ENCODE results near the gene HOXA11.
A peak's percentile ranks its signal among the peaks of the same experiment; 100 is the strongest.

Gene HOXA11

DNA sequence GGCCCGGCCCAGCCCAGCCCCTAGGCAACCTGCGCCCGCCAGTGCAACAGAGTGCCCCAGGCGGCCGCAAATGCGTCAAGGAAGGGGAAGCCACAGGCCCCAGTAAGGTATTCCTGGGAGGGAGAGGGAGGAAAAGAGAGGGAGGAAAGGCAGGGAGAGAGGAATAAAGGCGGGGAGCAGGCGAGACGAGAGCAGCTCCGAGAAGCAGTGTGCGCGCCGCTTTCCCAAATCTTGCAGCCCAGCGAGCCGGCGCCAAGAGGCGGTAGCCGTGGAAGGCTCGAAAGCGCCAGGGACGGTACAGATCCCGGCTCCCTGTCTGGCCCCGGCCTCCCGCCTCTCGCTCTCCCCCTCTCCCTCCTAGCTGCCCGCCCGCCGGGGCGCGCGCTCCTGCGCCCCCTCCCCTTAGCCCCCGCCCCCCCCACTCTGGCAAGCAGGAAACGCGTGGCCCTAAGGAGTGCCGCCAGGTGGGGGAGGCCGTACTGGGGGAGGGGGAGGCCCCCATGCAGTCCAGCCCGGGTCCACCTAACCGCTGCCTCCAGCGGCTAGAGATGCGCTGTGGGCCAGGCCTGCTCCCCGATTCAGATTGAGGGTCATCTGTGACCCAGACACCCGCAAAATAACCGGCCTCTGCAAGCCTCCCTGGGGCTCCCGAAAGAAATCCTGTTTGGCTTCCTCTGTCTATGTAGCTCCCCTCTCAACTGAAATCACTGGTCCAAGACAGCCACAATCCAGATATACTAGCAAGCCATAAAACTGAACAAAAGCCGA, 15.2 kb downstream of the HOXA11 start:
- no peak for DNase-seq (ENCODE audit: low read depth)

DNA sequence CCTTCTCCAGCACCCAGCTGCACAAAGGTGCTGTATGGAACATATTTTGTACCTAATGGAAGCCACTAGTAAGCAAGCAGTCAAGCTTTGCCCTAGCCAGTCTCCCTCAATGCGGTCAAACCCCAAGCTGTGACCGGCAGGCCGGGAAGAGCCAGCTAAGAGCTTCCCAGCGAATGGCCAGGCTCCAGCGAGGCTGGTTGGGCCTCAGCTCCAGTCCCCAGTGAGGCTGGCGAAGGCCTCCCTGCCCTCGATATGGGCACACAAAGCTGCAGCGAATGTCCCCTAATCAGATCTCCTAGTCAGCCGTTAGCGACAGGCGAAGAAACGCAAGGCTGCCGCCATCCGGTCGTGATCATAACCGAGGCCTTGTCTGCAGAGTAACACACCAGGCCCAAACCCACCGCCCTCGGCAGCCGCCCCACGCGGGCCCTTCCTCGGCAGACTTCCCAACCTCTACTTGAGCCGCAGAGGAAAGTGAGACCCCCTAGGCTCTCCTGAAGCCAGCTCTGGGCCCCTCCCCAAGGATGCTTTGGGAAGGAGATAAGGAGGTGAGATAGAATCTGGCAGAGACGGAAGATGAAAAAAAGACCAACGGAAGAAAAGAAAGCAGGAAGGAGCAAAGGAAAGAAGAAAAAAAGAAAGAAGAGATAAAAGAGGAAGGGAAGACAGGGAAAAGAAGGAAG, 16.6 kb downstream of the HOXA11 start:
- no peak for DNase-seq (ENCODE audit: low read depth)

- DNase-seq (ENCODE audit: low read depth) = no peak
Observed at GRCh38 chr7:27167916-27168264, 17.1 kb downstream of the HOXA11 start.

- DNase-seq (ENCODE audit: low read depth) = no peak
Observed at GRCh38 chr7:27166531-27167505, 18.2 kb downstream of the HOXA11 start.

GRCh38 chr7:27165996-27166530, 19.0 kb downstream of the HOXA11 start:
- no peak for DNase-seq (ENCODE audit: low read depth)

DNA sequence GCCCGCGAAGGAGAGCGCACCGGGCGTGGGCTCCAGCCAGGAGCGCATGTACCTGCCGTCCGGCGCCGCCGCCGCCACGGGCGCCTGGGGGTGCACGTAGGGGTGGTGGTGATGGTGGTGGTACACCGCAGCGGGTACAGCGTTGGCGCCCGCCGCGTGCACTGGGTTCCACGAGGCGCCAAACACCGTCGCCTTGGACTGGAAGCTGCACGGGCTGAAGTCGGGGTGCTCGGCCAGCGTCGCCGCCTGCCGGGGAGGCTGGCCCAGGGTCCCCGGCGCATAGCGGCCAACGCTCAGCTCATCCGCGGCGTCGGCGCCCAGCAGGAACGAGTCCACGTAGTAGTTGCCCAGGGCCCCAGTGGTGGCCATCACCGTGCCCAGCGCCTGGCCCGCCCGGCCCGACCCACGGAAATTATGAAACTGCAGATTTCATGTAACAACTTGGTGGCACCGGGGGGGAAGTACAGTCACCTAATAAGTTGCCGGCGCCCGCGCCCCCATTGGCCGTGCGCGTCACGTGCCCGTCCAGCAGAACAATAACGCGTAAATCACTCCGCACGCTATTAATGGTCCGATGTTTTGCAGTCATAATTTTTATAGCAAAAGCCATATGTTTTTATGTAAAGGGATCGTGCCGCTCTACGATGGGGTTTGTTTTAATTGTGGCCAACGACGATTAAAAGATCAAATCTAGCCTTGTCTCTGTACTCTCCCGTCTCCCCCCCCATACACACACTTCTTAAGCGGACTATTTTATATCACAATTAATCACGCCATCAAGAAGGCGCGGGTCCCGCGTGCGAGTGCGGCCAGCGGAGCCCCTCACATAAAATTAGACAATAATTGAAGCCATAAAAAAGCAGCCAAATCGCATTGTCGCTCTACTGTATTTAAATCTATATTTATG, 19.7 kb downstream of the HOXA11 start, which contains the start of gene HOXA9:
Gene HOXA9, minus strand, starts transcription at position 449 of the 907 bp plus-strand sequence. Its CDS starts 80 bp downstream, at position 369.
- no peak for DNase-seq (ENCODE audit: low read depth)

- DNase-seq (ENCODE audit: low read depth) = no peak
Observed at GRCh38 chr7:27164367-27165088, 20.5 kb downstream of the HOXA11 start.

- no peak for DNase-seq (ENCODE audit: low read depth)
Observed at GRCh38 chr7:27164045-27164366, 21.0 kb downstream of the HOXA11 start.

DNA sequence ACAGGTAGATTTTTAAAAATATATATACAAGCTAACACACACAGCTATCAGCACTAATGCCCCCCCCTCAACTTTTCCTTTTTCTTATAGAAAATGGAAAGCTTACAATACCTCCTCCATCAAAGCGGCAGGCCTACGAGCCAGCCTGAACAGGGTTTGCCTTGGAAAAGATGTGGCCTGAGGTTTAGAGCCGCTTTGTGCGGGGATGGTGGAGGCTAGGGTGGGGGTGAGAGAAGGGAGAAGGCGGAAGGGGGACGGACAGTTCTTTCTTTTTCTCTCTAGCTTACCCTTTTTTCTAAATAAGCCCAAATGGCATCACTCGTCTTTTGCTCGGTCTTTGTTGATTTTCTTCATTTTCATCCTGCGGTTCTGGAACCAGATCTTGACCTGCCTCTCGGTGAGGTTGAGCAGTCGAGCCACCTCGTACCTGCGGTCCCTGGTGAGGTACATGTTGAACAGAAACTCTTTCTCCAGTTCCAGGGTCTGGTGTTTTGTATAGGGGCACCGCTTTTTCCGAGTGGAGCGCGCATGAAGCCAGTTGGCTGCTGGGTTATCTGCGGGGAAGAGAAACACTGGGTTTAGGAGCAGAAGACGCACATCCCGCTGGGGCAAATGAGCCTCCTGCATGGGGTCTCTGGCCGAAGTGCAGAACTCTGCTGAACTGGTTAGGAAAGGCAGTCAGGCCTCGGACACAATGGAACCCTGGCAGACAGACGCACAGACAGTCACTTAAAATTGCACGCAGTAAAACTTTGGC, 21.6 kb downstream of the HOXA11 start:
- DNase-seq (ENCODE audit: low read depth) = no peak

DNA sequence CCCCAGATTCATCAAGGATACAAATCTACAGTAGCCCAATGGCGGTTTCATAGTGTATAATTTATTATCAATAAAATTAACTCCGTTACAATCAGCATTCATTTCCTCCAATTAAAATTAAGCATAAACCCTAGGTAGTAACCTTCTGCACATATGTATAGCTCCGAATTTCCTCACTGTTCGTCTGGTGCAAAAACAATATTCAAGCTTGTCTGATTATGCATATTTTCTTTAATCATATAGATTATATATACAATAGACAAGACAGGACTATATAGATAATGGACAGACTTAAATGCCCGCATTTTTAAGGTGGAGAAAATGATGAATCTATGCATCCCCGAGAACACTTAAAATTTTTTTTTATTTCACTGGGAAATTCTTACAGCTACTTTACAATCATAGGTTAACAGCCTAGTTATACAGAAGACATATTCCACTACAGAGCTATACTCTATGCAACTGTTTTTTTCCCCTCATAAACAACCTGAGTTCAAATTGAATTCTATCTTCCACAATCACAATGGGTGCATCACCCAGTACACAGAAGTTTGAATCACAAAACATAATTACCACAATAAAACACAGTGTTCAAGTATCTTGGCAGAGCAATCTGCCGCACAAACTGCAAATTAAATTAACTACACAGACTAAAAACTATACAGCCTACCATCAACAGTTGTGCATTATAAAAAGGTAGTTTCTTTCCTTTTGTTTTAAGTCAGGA, 22.3 kb downstream of the HOXA11 start:
- no peak for DNase-seq (ENCODE audit: low read depth)

GRCh38 chr7:27161721-27162560, 23.1 kb downstream of the HOXA11 start:
- no peak for DNase-seq (ENCODE audit: low read depth)

DNA sequence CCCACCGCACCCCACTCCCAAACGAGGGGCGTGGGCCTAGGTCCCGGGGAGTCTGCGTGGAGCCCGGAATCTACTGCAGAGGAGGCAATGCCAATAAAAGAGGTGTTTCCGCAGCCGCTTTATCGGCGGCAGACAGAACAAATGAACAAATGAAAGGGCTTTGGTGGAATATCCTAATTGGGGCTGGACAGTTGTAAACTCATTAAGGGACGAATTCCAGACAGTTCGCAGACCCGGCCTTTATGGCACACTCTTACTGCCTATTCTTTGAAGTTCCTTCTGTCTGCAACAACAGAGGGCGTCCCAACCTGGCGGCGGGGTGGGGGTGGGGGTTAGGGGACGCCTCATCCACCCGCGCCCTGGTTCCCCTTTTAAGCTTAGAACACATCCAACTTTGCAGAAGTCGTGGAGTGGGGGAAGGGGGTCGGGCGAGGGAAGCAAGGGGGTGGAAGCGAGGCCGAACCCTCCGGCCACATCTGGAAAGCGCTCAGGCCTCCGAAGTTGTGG, 23.8 kb downstream of the HOXA11 start:
- no peak for DNase-seq (ENCODE audit: low read depth)

- peak; percentile 72 for DNase-seq (ENCODE audit: low read depth)
Observed at GRCh38 chr7:27160546-27161213, 24.4 kb downstream of the HOXA11 start.

DNA sequence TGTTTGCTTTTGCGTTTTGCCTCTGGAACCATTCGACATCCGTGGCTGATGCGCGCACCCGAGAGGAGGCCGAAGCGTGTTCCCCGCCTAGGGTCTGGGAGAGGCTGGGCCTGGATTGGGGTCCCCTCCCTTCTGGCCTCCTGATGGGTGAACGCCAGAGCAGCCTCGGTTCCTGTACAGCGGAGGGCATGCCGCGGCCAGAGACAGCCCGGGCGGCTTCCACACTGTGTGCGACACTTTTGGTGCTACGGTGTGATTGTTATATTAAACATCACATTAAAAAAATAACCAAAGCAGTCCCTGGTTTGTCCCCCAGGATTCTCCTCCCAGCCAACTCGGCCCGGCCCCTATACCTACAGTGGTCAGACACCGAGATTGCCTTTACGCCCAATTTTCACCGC, 24.9 kb downstream of the HOXA11 start:
- DNase-seq (ENCODE audit: low read depth) = no peak

DNA sequence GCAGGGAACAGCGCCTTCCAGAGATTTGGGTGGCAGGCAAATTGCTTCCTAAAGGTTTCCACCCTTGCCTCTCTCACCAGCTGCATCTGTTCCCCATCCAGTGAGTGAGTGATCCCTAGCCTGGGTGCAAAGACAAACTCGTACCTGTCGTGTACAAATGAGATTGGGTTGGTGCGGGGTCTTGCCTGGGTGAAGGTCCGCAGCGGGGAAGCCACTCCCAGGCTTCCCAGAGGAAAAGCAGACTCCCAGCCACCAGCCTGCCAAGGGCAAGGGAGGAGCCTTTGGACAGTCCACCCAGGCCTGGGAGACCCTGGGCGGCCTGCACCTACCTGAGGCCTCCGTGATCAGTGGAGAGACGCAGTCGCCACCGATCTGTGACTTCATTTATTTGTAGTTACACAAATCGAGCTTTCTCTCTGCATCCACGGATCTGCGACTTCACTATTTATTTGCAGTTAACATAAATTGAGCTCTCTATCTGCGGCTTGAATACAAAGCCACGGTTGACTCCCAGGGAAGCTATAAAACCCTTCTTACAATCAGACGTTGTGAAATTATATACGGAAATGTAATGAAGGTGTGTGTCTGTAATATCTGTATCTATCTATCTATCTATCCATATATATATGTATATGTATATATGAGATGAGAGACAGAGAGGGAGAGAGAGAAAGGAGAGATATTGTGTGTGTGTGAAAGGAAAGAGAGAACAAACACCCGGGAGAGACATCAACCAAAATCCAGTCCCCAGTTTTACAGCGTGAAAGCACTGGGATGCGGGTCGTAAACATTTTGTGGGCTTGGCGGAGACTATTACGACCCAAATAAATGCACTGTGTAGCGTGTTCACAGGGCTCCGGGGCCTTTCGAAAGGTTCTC, 25.5 kb downstream of the HOXA11 start:
- DNase-seq (ENCODE audit: low read depth) = no peak
